ENCODE results near the gene FAT2.

The FAT2 gene

GRCh38 chr5:151600069-151600665 is 9.0 kb upstream of the FAT2 start:
- no peak for TF ChIP-seq CTCF (IDR thresholded peaks at IDR 0.05; ENCODE audit: low read depth, low read length)
- no peak for DNase-seq (ENCODE audit: extremely low read depth, low read depth)

GRCh38 chr5:151598984-151599383 is 7.9 kb upstream of the FAT2 start:
- DNase-seq (ENCODE audit: extremely low read depth, low read depth) = no peak
- TF ChIP-seq CTCF (IDR thresholded peaks at IDR 0.05; ENCODE audit: low read depth, low read length) = no peak

GRCh38 chr5:151598549-151598948 is 7.4 kb upstream of the FAT2 start:
- no peak for TF ChIP-seq CTCF (IDR thresholded peaks at IDR 0.05; ENCODE audit: low read depth, low read length)
- no peak for DNase-seq (ENCODE audit: extremely low read depth, low read depth)

- DNase-seq (ENCODE audit: extremely low read depth, low read depth) = no peak
- no peak for TF ChIP-seq CTCF (IDR thresholded peaks at IDR 0.05; ENCODE audit: low read depth, low read length)
Measured at GRCh38 chr5:151597749-151598148, 6.6 kb upstream of the FAT2 start.

- no peak for DNase-seq (ENCODE audit: extremely low read depth, low read depth)
- no peak for TF ChIP-seq CTCF (IDR thresholded peaks at IDR 0.05; ENCODE audit: low read depth, low read length)
Measured at GRCh38 chr5:151596828-151597539, 5.9 kb upstream of the FAT2 start.

- no peak for DNase-seq (ENCODE audit: extremely low read depth, low read depth)
- TF ChIP-seq CTCF (IDR thresholded peaks at IDR 0.05; ENCODE audit: low read depth, low read length) = no peak
Measured at GRCh38 chr5:151595411-151595826, 4.3 kb upstream of the FAT2 start.

- no peak for TF ChIP-seq CTCF (IDR thresholded peaks at IDR 0.05; ENCODE audit: low read depth, low read length)
- DNase-seq (ENCODE audit: extremely low read depth, low read depth) = no peak
Measured at GRCh38 chr5:151592855-151593408, 1.8 kb upstream of the FAT2 start.

Measured in AG09319 (cell line).